NCI-H345 treated with DMSO at 0.1 percent for 48 hours (cell line): ENCODE measurements around the gene THRB.

ENCODE experiments used
- DNase-seq: peaks from one replicate; lab custom pipeline; 2025; ENCODE audit not compliant: unreplicated experiment; lab: John Stamatoyannopoulos, UW

THRB gene

GRCh38 chr3:24195504-24196230 is 299.0 kb downstream of the THRB start:
- DNase-seq: no peak

DNA sequence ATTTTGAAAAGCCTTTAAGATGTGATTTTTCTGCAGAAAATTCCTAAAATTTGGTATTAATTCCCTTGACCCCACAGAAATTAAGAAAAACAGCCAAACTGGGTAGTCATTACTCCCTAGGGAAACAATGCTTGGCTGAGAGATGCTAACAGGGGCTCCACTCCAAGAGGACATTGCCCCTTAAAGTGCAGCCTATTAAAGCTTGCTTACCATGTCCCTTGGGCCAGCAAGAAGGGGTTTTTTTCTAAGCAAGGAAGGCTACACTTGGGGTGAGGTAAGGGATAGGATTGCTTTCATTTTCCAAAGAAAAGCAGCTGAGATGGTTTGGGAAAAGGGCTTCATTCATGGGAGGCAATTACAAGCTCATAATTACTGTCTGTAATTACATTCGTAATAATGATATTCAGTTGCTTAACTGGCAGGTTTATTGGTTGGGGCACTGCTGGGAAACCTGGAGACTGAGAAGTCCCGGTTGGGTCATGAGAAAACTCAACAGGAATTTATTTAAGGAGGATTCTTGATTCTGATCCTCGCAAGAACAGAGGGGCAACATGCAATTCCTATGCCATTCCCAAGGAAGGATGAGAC is 302.1 kb downstream of the THRB start:
- no peak for DNase-seq

DNA sequence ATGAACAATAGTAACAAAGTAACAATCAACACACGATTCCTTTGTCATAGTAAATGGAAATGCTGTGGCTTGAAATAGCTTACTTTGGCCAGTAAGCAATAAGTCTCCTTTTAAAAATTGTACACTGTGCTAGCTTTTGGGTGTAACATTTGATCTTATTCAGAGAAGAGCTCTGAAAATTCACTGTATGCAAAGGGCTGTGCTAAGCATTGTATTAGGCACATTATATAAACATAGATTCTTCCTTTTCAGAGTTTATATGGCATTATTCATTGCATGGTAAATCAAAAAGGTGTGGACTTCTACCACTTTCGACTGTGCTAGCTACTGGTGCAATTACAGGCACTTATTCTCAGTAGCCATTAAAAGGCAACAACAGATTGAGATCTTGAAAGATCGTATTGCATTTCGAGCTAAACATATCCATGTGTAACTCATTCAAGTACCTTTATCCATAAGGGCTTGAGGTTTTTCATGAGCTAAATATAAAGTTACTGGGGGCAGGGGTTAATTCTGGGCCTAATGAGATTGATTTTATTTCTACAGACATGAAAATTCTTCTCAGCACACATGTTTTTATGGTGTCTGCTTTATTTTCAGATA is 302.7 kb downstream of the THRB start:
- no peak for DNase-seq

- no peak for DNase-seq
These were observed 304.4 kb downstream of the THRB start for GRCh38 chr3:24190256-24190655.

DNA sequence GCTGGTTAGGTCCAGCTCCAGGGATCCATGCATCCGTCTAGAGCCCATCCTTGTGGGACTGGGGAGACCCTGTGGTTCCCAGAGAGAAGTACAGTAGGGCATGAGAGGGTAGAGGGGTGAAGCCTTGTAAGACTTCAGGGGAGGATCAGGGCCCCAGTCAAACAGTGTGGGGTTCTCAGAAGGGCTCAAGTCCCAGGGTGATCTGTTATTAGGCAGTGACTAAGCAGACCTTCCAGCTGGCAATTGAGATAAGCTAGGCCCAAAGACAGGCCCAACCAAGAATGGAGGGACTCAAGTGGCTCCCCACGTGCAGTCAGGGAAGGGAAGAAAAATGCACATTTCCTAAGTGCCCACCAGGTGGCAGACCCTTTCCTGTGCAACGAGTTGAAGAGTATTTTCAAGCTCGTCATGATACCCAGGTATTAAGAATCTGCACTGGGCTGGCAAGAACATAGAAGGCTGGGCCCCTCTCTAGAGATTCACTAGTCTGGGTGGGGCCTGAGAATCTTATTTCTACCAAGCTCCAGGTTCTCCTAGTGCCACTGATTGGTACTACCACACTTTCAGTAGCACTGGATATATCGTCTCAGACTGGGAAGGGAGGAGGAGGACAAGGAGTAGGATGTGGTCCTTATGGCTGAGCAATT is 308.8 kb downstream of the THRB start:
- no peak for DNase-seq

GRCh38 chr3:24184528-24185176 is 310.0 kb downstream of the THRB start:
- no peak for DNase-seq

DNA sequence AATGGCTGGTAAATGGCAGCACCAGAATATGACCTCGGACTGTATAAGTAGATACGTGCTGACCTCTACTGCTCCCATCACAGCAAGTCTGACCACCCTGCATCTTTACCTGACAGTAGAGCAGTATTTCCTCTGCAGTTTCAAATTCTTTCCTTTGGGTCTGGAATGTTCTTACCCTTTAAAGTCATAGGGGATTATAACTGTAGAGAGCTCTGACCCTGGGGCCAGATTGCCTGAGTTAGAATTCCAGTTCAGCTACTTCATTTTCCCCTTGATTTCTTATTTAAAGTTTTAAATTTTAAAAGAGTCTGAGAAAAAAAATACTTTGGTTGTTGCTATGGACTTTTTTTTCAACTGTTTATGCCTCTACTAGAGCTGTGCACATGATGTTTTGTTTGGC is 311.9 kb downstream of the THRB start:
- no peak for DNase-seq

DNA sequence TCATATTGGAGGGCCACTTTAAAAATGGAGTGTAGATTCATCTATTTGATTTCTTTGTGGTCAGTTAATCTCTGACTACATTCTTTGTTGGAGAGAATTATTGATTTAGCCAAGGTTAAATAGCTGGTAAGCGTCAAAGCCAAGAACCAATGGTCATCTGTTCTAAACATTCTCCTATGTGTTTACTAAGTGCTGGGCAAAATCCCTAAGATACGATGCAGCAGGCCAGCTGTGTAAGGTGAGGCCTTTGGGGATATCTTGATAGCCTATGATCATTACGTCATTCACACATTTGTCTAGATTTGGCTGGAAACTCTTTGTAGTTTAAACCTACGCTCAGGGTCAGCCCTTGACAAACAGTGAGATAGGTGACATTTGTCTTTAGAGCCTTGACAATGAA is 313.4 kb downstream of the THRB start:
- no peak for DNase-seq

GRCh38 chr3:24180616-24181015 is 314.0 kb downstream of the THRB start:
- DNase-seq: no peak

- DNase-seq: no peak
These were observed 317.4 kb downstream of the THRB start for GRCh38 chr3:24177201-24177600.

DNA sequence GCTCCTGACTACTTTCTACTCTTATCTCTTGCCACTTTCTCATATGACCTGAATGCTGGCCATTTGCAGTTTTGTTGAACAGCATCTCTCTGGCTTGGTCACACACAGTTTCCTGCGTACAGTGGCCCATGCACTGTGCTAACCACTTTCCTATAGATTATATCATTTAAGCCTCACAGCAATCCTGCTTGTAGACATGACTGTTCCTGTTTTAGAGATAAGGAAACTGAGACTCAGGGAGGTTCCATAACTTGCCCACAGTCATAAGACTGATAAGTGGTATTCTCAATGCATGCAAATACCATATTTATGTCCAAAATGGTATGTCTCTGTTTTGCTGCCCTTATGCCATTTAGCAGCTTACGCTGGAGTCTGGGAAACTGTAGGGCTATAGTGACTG is 320.0 kb downstream of the THRB start:
- no peak for DNase-seq

GRCh38 chr3:24168977-24169376 is 325.7 kb downstream of the THRB start:
- DNase-seq: no peak

DNA sequence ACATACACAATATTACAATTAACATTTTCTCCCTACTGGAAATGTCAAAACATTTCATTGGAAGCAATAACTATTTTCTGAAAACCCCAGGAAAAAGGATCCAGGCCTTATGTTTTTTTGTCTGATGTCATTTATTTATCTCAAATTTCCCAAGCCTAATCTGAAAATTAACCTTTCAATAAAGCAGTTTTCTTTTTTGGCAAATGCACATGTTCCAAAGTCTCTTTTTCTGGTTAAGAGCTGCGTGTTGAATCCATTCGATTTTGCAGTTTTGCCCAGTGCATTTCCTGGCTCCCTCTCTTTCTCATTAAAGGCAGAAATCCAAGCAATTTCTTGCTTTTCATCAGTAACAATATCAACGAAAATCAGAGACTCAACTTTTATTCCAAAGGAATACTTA is 327.2 kb downstream of the THRB start:
- no peak for DNase-seq

GRCh38 chr3:24166515-24166914 is 328.1 kb downstream of the THRB start:
- no peak for DNase-seq

- DNase-seq: no peak
These were observed 329.1 kb downstream of the THRB start for GRCh38 chr3:24165603-24165982.

GRCh38 chr3:24164967-24165602 is 329.6 kb downstream of the THRB start:
- DNase-seq: no peak

DNA sequence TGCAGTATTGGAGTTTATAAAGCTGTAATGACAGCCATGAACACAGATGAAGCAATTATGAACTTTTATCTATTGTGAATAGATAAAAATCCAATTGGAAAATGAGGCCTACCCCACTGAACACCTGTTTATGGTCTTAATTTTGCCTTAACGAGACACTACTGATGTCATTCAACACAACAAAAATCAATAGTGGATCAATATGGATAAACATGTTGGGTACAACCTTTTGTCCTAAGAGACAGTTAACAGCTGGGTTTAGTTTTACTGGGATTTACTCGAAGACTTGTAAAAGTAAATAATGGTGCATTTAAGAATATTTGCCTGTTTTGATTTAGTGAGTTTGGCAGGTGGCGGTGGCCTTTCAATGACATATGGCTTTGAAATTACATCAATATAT is 331.7 kb downstream of the THRB start:
- no peak for DNase-seq

DNA sequence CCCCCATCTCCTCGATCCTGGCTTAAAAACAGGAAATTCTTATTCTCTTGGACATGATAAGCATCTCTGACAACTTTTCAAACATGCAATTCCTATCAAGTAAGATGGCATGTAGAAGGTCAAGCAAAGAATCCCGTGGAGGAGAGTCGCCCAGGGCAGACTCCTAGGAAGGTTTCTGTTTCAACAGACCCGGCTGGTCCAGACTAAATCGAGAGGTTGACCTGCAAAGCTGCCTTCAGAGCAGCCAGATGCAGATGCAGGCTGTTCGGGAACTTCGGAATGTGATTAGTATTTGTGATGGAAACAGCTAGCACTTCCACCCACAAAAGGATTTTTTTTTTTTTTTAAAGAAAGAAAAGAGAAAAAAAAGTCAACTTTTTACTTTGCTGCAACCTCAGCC is 332.8 kb downstream of the THRB start:
- DNase-seq: no peak

GRCh38 chr3:24160424-24161095 is 334.1 kb downstream of the THRB start:
- peak; percentile 11 for DNase-seq

DNA sequence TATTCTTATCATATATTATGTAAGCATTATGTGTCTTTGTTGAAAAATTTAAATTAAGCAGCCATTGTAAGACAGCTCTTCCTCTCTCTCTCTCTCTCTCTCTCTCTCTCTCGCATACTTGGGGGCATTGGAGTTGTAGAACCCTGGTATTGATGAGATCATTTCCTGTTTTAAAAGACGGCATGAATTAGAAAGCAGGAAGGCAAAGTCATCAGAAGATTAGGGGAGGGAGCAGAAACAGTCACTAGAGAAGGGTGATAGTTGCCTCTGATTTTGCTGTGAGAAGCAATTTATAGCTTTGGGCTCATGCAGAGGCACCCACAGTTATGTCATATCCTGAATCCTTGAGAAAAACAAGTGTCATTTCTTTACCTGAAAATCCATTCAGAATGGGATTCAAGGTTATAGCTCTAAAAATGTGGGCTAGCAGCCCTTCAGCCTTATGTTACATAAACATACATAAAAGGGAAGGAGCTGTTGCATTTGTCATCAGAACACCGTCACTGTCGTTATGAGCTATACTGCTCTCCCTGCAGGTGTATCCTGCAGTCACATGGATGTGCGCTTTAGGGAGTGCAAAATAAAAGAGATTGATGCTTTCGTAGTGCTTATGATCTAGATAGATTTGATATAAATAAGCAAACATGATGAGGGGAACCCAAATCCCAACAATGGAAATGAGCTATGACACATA is 335.7 kb downstream of the THRB start:
- no peak for DNase-seq
